ENCODE results near the gene PIGR.
"Not testable (repeated sequence)": the region's sequence is repeated elsewhere in the genome, so short reads cannot be mapped to it uniquely, and the experiment has no call there.

PIGR gene

GRCh38 chr1:206930210-206930798, 16.0 kb downstream of the PIGR start:
- DNase-seq, result no peak

- no peak for DNase-seq
These were observed 16.7 kb downstream of the PIGR start for GRCh38 chr1:206929524-206929923.

- no peak for DNase-seq
These were observed 20.0 kb downstream of the PIGR start for GRCh38 chr1:206926286-206926685.

- DNase-seq, result no peak
These were observed 21.0 kb downstream of the PIGR start for GRCh38 chr1:206925106-206925736.

- no peak for DNase-seq
These were observed 21.6 kb downstream of the PIGR start for GRCh38 chr1:206924592-206925105.

GRCh38 chr1:206923961-206924557, 22.2 kb downstream of the PIGR start:
- DNase-seq, result not testable (repeated sequence)

- peak; percentile 52 for DNase-seq
These were observed 23.0 kb downstream of the PIGR start for GRCh38 chr1:206923009-206923960.

GRCh38 chr1:206922524-206922923, 23.7 kb downstream of the PIGR start:
- no peak for DNase-seq

GRCh38 chr1:206921772-206922265, 24.4 kb downstream of the PIGR start, which contains the start of gene FCMR:
TSS of gene FCMR (minus strand) at chr1:206921941. CDS start at chr1:206921854, 87 bp downstream.
- peak; percentile 76 for DNase-seq

GRCh38 chr1:206918076-206918475, 28.2 kb downstream of the PIGR start:
- DNase-seq, result no peak

GRCh38 chr1:206916000-206916709, 30.1 kb downstream of the PIGR start:
- no peak for DNase-seq

GRCh38 chr1:206915030-206915735, 31.1 kb downstream of the PIGR start:
- no peak for DNase-seq

- no peak for DNase-seq
These were observed 32.3 kb downstream of the PIGR start for GRCh38 chr1:206913766-206914537.

- peak; percentile 61 for DNase-seq
These were observed 33.7 kb downstream of the PIGR start for GRCh38 chr1:206912445-206913095.

GRCh38 chr1:206911064-206911663, 35.1 kb downstream of the PIGR start:
- DNase-seq, result peak; percentile 22

- DNase-seq, result no peak
These were observed 36.4 kb downstream of the PIGR start for GRCh38 chr1:206909883-206910318.

GRCh38 chr1:206909161-206909882, 36.9 kb downstream of the PIGR start:
- no peak for DNase-seq

- no peak for DNase-seq
These were observed 38.2 kb downstream of the PIGR start for GRCh38 chr1:206908038-206908437.

Data from KG1 (cell line).